Kidney glomerular epithelial cell (primary cell): ENCODE data around the gene TGFB2.
A peak's percentile ranks its signal among the peaks of the same experiment; 100 is the strongest.

Experiments
- DNase-seq: peaks from one replicate; lab custom pipeline; 2025; lab: John Stamatoyannopoulos, UW

TGFB2 gene

DNA sequence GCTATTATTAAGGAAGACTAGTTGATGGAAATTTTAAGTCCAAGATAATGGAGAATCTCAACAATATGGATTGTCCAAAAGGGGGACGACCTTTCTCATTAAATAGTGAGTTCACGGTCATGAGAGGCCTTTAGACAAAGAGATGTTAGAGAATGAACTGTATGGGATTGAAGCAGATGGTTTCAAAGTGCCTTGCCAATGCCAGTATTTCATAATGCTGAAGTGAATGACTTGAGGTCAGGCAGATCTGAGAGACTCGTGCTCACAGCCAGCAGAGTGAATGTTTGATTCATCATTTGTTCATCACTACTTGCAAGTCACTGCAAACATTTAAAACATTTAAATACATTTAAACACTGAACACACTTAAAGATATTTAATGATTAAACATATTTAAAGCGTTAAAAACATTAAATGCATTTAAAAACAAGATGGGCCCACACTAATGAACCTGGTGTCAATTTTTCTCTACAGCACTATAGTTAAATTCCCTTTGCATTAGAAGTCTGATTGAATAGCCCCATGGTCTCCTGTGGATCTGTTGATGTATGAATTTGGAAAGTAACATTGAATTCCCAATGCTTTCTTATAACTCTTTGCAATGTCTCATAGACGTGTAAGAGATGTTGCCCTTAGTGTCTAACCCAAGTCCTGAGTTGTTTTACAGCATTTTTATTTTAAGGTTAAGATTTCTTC is 80.7 kb downstream of the TGFB2 start:
- no peak for DNase-seq

DNA sequence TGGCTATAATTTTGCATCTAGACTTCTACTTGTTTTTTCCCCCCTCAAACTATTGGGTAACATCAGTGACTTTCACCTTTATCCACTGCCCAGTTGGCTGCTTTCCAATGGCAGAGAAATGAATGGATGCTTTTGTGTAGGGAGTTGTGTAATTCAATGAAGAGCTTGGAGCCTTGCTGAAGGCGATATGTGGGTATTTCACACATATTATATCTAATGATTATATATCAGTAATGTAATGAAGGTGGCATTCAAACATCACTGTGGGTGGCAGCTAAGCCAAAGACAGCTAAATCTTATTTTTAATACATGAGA is 81.2 kb downstream of the TGFB2 start:
- DNase-seq = no peak

- no peak for DNase-seq
These were observed 84.2 kb downstream of the TGFB2 start for GRCh38 chr1:218429301-218429700.

GRCh38 chr1:218430346-218430745 is 85.2 kb downstream of the TGFB2 start:
- no peak for DNase-seq

DNA sequence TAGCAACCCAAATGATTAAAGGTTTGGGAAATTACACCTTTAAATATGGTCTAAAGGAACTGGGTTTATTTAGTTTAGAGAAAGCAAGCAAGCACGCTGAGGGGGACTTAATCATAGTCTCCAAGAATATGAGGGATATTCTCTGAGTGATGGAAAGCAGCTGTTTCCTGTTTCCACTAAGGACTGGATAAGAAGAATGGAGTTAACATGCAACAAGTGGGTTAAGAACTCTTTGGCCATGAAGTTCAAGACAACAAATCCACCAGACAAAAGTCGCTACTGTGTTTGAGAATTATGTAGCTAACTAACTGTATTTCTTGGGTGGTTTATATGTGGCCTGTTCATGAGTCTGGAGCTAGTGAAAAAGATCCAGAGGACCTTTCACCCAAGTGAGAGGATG is 85.7 kb downstream of the TGFB2 start:
- DNase-seq = no peak

DNA sequence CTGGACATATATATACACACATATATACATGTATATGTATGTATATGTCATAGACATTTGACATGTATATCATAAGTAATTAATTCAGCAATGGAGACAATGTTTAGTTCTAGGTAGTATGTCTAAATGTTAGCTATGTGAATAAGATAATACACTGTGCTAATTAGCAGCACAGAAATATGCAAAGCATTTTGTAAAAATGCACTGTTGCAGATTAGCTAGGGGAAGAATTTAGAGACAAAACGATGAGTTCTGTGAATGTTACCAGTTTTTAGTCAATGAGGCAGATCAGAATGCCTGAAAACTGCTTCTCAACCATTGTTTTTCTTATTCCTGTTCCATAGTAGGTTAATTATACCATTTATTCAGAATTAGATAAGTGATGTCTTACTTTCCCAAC is 86.3 kb downstream of the TGFB2 start:
- no peak for DNase-seq

DNA sequence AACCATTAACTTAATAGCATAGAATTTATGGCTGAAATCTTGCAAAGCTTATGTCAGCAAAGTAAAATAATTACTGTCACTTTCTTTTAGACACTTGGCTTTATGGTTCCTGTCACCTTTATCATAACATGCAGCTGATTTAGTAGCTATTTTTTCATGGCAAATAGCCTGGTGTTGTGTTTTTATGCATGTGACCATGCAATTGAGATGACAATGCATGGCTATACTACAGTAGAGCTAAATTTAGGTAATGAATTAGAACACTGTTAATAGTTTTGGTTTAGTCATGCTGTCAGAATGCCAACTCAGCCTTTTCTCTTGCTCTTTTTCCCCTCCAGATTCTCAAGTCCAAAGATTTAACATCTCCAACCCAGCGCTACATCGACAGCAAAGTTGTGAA is 88.6 kb downstream of the TGFB2 start:
- DNase-seq = no peak

DNA sequence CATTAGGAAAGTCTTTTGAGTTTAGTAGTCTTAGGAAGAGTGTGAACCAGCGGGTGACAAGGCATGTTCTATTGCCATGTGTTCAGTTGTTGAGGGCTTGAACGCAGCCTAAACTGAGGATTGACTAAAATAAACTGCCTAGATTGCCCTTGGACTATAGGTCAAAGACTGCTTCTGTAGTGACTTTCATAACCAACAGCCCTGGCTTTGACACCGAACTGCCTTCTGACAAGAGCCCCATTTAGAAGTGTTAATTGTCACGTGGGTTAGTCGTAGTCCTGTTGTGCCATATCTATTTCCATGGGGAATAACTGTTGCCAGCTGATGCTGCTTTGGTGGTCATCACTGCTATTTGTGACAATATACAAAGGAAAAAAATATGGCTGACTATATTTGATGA is 90.4 kb downstream of the TGFB2 start:
- no peak for DNase-seq

DNA sequence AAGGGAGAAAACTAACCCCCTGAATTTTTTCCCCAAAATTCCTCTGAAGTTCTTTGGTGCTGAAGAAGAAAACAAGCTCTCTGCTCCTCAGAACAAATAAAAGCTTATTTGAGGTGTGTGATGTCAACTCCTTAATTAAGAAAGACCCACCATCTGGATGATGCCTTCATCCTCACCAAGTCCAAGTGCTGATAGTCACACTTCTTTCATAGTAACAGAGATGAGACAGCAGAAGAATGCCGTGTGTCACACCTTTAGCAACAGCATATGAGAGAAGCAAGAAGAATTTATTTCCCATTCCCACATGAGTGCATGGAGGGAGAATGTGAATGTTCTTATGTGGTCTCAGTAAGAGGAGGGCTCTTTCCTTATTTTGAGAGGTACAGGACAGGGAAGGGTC is 91.2 kb downstream of the TGFB2 start:
- no peak for DNase-seq

DNA sequence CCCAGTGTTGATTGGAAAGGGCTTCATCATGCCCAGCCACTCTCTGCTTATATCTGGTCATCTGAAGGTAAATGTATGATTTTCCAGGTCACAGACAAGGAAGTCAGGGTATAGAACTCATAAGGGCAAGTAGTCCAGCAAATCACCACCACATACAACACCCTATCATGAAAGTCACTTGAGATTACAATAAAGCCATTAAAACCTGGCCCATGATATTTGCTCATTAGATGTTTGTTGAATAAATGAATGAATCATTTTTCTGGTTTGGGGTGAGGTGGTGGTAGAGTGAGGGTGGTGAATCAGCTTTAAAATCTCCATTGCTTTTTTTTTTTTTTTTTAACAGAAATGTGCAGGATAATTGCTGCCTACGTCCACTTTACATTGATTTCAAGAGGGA is 91.9 kb downstream of the TGFB2 start:
- DNase-seq = no peak

DNA sequence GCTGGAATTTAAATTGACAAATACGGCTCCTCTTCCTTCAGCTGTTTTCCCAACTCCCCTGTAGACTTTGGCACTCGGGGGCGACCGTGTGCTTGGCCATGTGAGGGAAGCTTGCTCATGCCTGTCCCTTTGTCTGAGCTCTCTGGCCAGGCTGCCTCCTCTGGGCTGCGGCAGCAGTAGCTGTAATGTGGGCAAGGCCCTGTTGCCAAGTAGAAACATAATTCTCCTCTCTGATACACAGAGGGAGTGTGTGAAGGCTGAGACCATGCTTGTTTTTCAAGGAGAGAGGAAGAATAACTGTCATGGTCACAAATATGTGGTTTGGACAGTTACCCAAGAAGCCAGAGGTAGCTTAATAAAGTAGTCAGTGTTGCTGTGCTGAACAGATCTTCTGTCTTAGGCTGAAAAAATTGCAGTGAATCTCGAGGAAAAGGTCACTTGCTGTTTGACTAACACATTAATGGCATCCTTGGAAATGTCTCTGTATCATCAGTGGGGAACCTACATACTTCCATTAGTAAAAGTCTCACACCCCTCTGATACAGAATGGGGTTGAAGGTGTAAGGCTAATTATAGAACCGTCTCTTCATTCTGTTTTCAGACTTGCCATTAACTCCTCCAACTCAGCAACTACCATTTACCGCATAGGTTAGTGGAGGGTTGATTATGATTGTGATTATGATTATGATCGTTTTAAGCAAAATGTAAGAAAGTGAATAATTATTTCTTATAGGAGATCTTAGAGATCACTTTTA is 94.6 kb downstream of the TGFB2 start:
- peak; percentile 45 for DNase-seq

- no peak for DNase-seq
These were observed 98.1 kb downstream of the TGFB2 start for GRCh38 chr1:218443255-218443654.

DNA sequence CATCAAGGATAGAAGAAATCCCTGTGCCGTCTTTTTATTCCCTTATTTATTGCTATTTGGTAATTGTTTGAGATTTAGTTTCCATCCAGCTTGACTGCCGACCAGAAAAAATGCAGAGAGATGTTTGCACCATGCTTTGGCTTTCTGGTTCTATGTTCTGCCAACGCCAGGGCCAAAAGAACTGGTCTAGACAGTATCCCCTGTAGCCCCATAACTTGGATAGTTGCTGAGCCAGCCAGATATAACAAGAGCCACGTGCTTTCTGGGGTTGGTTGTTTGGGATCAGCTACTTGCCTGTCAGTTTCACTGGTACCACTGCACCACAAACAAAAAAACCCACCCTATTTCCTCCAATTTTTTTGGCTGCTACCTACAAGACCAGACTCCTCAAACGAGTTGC is 99.0 kb downstream of the TGFB2 start:
- DNase-seq = no peak

DNA sequence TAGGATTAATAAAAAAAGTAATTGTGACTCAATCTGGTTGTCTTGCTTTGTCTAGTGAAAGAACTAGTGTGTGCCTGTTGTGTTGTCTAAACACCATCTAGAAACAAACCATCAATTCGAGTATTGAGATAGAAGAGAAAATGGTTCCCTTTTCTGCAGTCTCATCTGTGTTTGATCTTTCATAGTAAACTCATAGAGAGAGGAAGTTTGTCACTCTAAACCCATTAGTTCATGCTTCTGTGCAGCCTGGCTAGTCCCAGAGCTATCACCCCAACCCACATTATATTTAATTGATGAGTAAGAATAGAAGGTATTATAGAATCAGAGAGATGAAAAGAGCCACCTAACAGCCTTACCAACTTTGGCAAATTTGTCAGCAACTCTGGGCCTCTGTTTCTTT is 99.5 kb downstream of the TGFB2 start:
- DNase-seq = no peak

GRCh38 chr1:218447010-218447689 is 102.0 kb downstream of the TGFB2 start:
- DNase-seq = no peak

DNA sequence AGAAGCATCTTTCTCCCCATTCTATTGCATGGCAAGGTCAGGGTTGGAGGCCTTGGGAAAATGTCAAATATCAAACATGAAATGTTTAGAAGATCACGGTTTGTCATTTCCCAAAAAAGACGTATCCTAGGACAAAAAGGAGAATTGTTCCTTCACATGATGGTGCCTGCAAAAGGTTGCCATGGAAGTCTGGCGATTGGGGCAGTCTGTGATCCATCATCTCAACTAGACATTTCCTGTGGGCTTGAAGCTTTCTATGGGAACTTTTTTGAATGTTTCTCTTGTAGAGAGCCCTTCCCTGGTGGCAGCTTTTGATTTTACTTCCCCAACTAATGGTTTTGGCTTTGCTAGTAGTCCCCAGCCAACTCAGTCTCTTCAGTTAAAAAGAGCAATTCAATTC is 106.3 kb downstream of the TGFB2 start:
- DNase-seq = no peak

- DNase-seq = no peak
These were observed 109.7 kb downstream of the TGFB2 start for GRCh38 chr1:218454700-218455282.

GRCh38 chr1:218456444-218456843 is 111.3 kb downstream of the TGFB2 start:
- DNase-seq = no peak

DNA sequence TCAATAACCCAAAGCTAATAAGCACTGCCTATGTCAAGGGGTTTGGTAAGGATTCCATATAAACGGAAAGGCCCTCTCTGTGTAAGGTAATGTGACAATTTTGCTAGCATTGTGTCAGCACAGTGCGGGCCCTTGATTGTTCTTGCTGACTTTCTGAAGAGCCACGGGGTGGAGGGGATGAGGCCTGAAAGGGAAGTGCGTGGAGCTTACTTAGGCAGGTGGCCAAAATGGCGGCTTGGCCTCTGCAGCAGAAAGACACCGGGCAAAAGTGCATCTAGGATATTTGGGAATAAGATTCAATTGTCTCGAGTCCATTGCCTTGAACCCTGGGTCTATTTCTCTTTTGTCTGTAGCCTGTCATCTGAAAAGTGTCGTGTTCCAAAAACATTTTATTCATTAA is 114.3 kb downstream of the TGFB2 start:
- DNase-seq = no peak

- peak; percentile 67 for DNase-seq
These were observed 115.0 kb downstream of the TGFB2 start for GRCh38 chr1:218459878-218460711.

DNA sequence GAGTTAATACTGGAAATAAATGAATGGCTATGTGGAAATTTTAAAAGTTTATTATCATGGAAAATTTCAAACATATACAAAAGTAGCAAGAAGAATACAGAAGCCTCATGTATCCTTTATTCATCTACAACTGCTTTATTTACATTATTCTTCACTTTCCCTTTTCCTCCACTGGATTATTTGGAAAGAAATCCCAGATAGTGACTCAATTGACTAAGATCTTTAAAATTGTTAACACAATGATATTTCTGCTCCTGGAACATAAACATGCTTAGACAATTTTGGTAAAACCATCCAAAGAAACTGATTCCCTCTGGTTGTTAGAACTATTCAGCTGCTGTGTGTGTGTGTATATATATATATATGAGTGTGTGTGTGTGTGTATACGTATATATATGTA is 116.2 kb downstream of the TGFB2 start:
- DNase-seq = no peak

GRCh38 chr1:218462116-218462515 is 117.0 kb downstream of the TGFB2 start:
- DNase-seq = no peak
